HUES64 (cell line): ENCODE data around the gene POLH.
"Not testable (repeated sequence)": the region's sequence is repeated elsewhere in the genome, so short reads cannot be mapped to it uniquely, and the experiment has no call there.

ENCODE experiments used
- H3K27ac ChIP-seq: 2 replicates; pipeline ENCODE4 v1.7.0; 2013; ENCODE audit warnings: low read depth, low read length, inconsistent platforms
- H3K27me3 ChIP-seq: 2 replicates; pipeline ENCODE4 v1.6.1; 2013; ENCODE audit warnings: mild to moderate bottlenecking, low read length; ENCODE audit not compliant: insufficient read depth
- H3K36me3 ChIP-seq: 2 replicates; pipeline ENCODE4 v1.6.1; 2013; ENCODE audit warnings: mild to moderate bottlenecking, low read length; ENCODE audit not compliant: insufficient read depth
- H3K4me1 ChIP-seq: 2 replicates; pipeline ENCODE4 v1.6.1; 2013; ENCODE audit warnings: mild to moderate bottlenecking, low read length, moderate library complexity; ENCODE audit not compliant: insufficient read depth
- H3K4me3 ChIP-seq: 2 replicates; pipeline ENCODE4 v1.5.1; 2013; ENCODE audit warnings: mild to moderate bottlenecking, low read length, moderate library complexity
- H3K9ac ChIP-seq: 2 replicates; pipeline ENCODE4 v1.6.1; 2013; ENCODE audit warnings: mild to moderate bottlenecking, low read depth, low read length
- H3K9me3 ChIP-seq: 2 replicates; pipeline ENCODE4 v1.6.1; 2013; ENCODE audit warnings: low read depth, low read length; ENCODE audit not compliant: insufficient read depth
- WGBS: fragments of 150-250, 120-280 bp; methylation state at CpG from one replicate; pipeline ENCODE4 v1.1.7; 2013; ENCODE audit warnings: missing lambda C conversion rate; 5-methylcytosine and 5-hydroxymethylcytosine counted together

The POLH gene

DNA sequence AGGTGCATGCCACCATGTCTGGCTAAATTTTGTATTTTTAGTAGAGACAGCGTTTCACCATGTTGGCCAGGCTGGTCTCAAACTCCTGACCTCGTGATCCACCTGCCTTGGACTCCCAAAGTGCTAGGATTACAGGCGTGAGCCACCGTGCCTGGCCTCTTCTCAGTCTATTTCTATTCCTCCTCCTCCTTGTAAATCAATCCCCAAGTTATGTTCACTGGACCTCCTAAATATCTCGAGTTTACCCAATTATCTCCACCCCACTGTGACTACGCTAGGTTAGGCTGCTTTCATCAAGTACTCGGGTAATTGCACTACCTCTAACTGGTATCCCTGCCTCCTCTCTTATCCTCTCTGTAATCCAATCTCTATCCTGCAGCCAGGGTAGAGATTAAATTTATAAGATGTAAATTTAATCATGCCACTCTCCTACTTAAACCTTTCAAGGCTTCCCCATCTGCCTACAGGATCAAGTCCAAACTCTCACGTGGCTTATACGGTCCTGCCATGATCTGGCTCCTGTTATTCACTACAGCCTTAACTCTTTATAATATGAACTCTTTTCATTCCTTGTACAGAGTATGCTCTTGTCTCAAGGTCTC lies 58.8 kb downstream of the POLH start:
- no peaks in the 10 kb centered on the region for H3K9me3 ChIP-seq
- WGBS = 95% methylated on average over 9 of the region's 9 CpGs
- H3K27me3 ChIP-seq = no peaks in the 10 kb centered on the region
- no peak overlapping the region for H3K27ac ChIP-seq
- H3K4me3 ChIP-seq = peak overlapping the region; percentile 81; the same call in 1 of the 2 replicates
- H3K4me1 ChIP-seq = peaks cover 4% of the 10 kb centered on the region; the same call in 1 of the 2 replicates
- peaks cover 21% of the 10 kb centered on the region for H3K36me3 ChIP-seq
- no peak overlapping the region for H3K9ac ChIP-seq

DNA sequence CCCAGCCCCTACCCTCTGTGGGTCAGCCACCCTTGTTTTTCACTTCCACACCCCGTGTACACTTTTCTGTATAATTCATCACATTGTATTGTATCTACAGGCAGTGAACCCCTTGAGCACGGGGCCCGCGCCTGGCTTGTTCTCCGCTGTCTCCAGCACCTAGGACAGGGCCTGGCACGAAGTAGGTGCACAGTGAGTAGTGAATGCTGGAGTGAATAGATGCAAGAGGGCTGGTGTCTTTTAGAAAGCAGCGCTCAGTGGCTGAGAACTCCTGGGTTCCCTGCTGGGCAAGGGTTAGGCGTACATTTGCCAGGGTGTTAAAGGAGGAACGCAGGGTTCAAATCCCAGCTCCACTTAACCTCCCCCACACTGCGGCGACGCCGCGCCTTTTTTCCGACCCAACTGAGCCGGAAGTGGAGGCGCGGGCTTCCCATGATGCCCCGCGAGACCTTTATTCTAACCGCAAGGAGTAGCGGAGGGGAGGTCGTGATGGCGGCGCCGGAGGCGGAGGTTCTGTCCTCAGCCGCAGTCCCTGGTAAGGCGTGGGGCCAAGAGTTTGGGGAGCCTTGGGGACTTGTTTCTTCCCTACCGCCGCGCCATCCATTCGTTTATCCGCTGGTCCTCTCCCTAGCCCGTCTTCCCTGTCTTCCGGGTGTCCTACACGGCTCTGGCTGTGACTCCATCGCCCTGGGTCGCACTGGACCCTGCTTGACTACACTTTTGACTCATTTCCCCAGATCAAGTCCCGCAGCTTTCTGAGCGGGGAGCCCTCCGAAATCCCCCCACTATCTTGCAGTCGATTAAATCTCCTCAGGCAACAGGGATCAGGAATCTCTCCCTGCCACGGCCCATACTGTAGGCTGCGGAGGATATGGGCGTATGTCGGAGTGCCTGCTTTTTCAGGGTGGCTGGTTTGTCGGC lies 59.7 kb downstream of the POLH start, which contains the start of gene MAD2L1BP:
TSS of gene MAD2L1BP (plus strand) at position 454 of the 921 bp plus-strand sequence. CDS start at position 490, 36 bp downstream.
- WGBS = 3% methylated on average over 48 of the region's 48 CpGs
- peak within 1 kb of the TSS; percentile 93 for H3K9ac ChIP-seq
- peak within 1 kb of the TSS; percentile 56 for H3K27ac ChIP-seq
- H3K4me3 ChIP-seq = peak within 1 kb of the TSS; percentile 81
- no peaks in the 10 kb centered on the region for H3K27me3 ChIP-seq
- H3K36me3 ChIP-seq = peaks cover 29% of the 10 kb centered on the region
- no peaks in the 10 kb centered on the region for H3K9me3 ChIP-seq
- H3K4me1 ChIP-seq = peaks cover 4% of the 10 kb centered on the region; the same call in 1 of the 2 replicates

DNA sequence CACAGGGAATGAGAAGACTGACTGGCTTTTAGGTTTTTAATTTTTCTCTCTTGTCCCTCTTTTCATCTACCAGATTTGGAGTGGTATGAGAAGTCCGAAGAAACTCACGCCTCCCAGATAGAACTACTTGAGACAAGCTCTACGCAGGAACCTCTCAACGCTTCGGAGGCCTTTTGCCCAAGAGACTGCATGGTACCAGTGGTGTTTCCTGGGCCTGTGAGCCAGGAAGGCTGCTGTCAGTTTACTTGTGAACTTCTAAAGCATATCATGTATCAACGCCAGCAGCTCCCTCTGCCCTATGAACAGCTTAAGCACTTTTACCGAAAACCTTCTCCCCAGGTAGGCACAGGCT lies 60.3 kb downstream of the POLH start:
- H3K4me1 ChIP-seq = peaks cover 4% of the 10 kb centered on the region; the same call in 1 of the 2 replicates
- no peaks in the 10 kb centered on the region for H3K9me3 ChIP-seq
- no peak overlapping the region for H3K27ac ChIP-seq
- H3K36me3 ChIP-seq = peaks cover 36% of the 10 kb centered on the region
- H3K4me3 ChIP-seq = peak overlapping the region; percentile 81
- WGBS = 32% methylated on average over 6 of the region's 7 CpGs
- no peaks in the 10 kb centered on the region for H3K27me3 ChIP-seq
- peak overlapping the region; percentile 93 for H3K9ac ChIP-seq

DNA sequence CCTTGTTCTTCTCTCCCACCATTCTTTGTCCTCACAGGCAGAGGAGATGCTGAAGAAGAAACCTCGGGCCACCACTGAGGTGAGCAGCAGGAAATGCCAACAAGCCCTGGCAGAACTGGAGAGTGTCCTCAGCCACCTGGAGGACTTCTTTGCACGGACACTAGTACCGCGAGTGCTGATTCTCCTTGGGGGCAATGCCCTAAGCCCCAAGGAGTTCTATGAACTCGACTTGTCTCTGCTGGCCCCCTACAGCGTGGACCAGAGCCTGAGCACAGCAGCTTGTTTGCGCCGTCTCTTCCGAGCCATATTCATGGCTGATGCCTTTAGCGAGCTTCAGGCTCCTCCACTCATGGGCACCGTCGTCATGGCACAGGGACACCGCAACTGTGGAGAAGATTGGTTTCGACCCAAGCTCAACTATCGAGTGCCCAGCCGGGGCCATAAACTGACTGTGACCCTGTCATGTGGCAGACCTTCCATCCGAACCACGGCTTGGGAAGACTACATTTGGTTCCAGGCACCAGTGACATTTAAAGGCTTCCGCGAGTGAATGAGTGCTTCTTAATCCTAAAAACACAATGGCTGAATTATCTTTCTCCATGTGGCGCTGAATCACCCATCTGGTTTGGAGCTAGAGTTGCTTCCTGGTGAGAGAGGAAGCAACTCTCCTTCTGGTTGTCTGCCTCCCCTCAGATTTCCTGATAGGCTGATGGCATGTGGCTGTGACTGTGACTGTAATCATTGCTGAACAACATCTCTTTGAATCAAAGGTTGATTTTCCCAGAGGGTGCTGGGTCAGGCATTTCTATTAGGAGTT lies 64.2 kb downstream of the POLH start:
- peaks cover 9% of the 10 kb centered on the region; the same call in 1 of the 2 replicates for H3K4me1 ChIP-seq
- H3K4me3 ChIP-seq = no peak overlapping the region
- H3K27ac ChIP-seq = no peak overlapping the region; the same call in 1 of the 2 replicates
- peaks cover 48% of the 10 kb centered on the region for H3K36me3 ChIP-seq
- no peaks in the 10 kb centered on the region for H3K9me3 ChIP-seq
- WGBS = 94% methylated on average over 21 of the region's 21 CpGs
- H3K27me3 ChIP-seq = no peaks in the 10 kb centered on the region
- no peak overlapping the region for H3K9ac ChIP-seq

DNA sequence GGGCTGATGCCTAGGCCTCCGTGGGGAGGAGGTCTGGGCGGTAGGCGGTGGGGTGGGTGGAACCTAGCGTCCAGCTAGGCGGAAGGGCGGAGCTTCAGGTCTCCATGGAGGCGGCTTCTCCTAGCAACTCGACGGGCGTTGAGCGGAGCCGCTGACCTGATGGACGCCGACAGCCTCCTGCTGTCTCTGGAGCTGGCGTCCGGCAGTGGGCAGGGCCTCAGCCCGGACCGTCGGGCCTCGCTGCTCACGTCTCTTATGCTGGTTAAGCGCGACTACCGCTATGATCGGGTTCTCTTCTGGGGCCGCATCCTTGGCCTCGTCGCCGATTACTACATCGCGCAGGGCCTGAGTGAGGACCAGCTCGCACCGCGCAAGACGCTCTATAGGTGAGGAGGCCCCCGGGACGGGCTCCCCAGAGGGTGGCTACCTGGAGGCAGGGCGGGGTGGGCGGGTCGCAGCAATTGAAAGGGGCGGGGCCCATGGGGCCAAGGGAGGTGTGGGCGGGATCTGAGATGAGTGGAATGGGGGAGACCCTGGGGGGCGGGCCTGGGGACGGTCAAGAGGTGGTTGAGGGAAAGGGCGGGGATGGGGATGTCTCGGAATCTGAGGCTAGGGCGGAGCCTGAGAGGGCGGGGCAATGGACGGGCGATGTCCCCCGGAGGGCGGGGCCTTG lies 69.1 kb downstream of the POLH start, which contains the start of gene RSPH9:
TSS of gene RSPH9 (plus strand) at position 97 of the 673 bp plus-strand sequence. CDS start at position 160, 63 bp downstream.
- Histone ChIP-seq H3K36me3 (peaks cover 25% of the 10 kb centered on the region), H3K4me3 (peak within 1 kb of the TSS; percentile 81), H3K9me3 (no peaks in the 10 kb centered on the region), H3K4me1 (peaks cover 8% of the 10 kb centered on the region; the same call in 1 of the 2 replicates), H3K27ac (peak within 1 kb of the TSS; percentile 59; the same call in 1 of the 2 replicates), H3K27me3 (no peaks in the 10 kb centered on the region), H3K9ac (no peak within 1 kb of the TSS; the same call in 1 of the 2 replicates)
- under 1% methylated on average over 52 of the region's 52 CpGs for WGBS

DNA sequence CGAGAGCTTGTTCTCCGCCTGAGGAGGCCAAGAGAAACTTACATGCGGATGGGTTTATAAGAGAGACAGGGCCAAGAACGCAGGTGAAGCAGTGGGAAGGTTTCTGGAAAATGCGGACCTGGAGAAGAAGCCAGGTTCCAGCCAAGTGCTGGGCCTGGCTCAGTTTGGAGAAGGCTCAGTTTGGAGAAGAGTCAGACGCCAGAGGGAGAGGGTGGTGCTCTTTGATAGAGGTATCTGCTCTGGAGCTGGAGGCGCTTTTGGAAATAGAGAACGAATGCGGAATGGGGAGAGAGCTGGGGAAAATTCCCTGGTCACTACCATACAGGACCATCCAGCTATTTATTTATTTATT lies 69.6 kb downstream of the POLH start:
- no peak overlapping the region for H3K27ac ChIP-seq
- 12% methylated on average over 7 of the region's 9 CpGs for WGBS
- peak overlapping the region; percentile 81 for H3K4me3 ChIP-seq
- H3K27me3 ChIP-seq = no peaks in the 10 kb centered on the region
- H3K9me3 ChIP-seq = no peaks in the 10 kb centered on the region
- H3K4me1 ChIP-seq = peaks cover 8% of the 10 kb centered on the region; the same call in 1 of the 2 replicates
- H3K9ac ChIP-seq = no peak overlapping the region; the same call in 1 of the 2 replicates
- H3K36me3 ChIP-seq = peaks cover 20% of the 10 kb centered on the region

DNA sequence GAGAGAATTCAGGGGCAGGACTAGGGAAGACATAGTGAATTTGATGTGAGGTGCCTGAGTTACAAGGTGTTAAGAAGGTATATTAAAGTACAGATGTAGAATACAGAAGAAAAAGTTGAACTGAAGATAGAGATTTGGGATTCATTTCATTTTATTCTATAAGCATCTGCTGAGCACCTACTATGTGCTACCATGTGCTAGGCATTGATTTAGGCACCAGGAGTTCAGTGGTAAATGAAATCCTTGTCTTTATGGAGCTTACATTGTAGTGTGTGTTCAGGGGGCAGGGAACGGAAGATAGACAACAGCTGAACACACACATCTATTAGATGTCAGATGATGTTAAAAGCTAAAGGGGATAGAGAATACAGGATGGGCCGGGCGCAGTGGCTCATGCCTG lies 71.6 kb downstream of the POLH start:
- no peak overlapping the region for H3K27ac ChIP-seq
- no peak overlapping the region for H3K9ac ChIP-seq
- no peaks in the 10 kb centered on the region for H3K27me3 ChIP-seq
- H3K36me3 ChIP-seq = peaks cover 2% of the 10 kb centered on the region; the same call in 1 of the 2 replicates
- H3K9me3 ChIP-seq = no peaks in the 10 kb centered on the region
- WGBS = 97% methylated on average over 3 of the region's 3 CpGs
- H3K4me1 ChIP-seq = peaks cover 8% of the 10 kb centered on the region; the same call in 1 of the 2 replicates
- no peak overlapping the region for H3K4me3 ChIP-seq

DNA sequence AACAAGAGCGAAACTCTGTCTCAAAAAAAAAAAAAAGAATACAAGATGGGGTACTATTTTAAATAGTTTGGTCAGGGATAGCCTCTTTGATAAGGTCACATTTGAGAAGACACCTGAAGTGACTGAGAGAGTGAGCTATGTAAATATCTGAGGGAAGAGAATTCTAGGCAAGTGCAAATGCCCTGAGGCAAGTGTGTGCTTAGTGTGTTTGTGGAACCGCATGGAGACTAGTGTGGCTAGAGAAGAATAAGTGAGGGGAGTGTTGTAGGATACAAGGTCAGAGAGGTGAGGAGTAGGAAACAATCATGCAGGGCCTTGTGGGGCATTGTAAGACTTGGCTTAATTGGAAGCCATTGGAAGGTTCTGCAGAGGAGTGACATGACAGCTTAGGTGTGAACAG lies 72.3 kb downstream of the POLH start:
- WGBS = 86% methylated on average over 2 of the region's 2 CpGs
- no peak overlapping the region for H3K9ac ChIP-seq
- H3K4me3 ChIP-seq = no peak overlapping the region
- no peak overlapping the region for H3K27ac ChIP-seq
- H3K27me3 ChIP-seq = no peaks in the 10 kb centered on the region
- H3K36me3 ChIP-seq = no peaks in the 10 kb centered on the region; the same call in 1 of the 2 replicates
- no peaks in the 10 kb centered on the region for H3K9me3 ChIP-seq
- peaks cover 8% of the 10 kb centered on the region; the same call in 1 of the 2 replicates for H3K4me1 ChIP-seq

DNA sequence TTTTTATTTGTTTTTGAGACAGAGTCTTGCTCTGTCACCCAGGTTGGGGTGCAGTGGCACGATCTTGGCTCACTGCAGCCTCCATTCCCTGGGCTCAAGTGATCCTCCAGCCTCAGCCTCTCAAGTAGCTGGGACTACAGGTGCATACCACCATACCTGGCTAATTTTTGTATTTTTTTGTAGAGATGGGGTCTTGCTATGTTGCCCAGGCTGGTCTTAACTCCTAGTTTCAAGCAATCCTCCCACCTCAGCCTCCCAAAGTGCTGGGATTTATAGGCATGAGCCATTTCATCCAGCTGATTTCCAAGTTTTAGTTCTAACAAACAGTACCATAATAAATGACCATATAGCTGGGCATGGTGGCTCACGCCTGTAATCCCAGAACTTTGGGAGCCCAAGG lies 76.8 kb downstream of the POLH start:
- H3K9ac ChIP-seq = not testable (repeated sequence)
- WGBS = 96% methylated on average over 2 of the region's 2 CpGs

DNA sequence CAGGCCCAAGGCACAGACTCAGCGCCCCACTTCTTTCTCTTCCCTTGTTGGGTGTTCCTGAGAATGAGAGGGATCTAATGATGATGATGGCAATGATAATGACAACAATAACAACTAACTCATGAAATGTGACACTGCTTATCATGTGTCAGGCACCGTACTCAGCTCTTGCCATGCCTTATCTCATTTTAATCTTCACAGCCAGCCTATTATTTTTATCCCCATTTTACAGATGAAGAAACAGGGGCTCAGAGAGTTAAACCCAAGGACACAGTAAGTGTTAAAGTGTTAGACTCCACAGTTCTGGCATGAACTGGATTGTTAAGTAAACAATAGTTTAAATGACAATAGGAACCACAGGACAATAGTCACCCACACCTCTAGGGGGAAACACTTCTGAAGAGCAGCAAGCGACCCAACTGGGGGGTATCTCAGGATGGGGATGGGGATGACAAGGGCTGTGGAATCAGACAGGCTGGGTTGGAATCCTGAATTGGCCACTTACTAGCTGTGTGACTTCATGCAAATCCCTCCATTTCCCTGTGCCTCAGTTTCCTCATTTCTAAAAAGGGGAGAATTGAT lies 81.3 kb downstream of the POLH start:
- no peak overlapping the region for H3K4me3 ChIP-seq
- peaks cover 6% of the 10 kb centered on the region for H3K9me3 ChIP-seq
- H3K9ac ChIP-seq = no peak overlapping the region
- H3K27ac ChIP-seq = no peak overlapping the region
- no peaks in the 10 kb centered on the region; the same call in 1 of the 2 replicates for H3K4me1 ChIP-seq
- 72% methylated on average over 3 of the region's 3 CpGs for WGBS
- H3K36me3 ChIP-seq = no peaks in the 10 kb centered on the region
- no peaks in the 10 kb centered on the region for H3K27me3 ChIP-seq

More for the DNA sequence above, 76.8 kb downstream of the POLH start:
- not testable (repeated sequence) for H3K4me1 ChIP-seq, H3K27me3 ChIP-seq, H3K9me3 ChIP-seq, H3K27ac ChIP-seq, H3K36me3 ChIP-seq, H3K4me3 ChIP-seq
